CD14-positive monocyte (primary cell): ENCODE results near the gene RNF157. TPM values are rescaled to one million over a fixed set of nuclear protein-coding genes. Genes with fewer than 3 reads are reported as not detected.

Source experiments
- DNase-seq, 3 donors: peaks; one replicate each; pipeline ENCODE4 v3.0.0-alpha.2; 2011 to 2022
- H2AFZ ChIP-seq: 2 replicates; pipeline ENCODE4 v1.6.0; 2012; ENCODE audit warnings: mild to moderate bottlenecking, low read depth, low read length, inconsistent platforms; ENCODE audit not compliant: insufficient read depth, poor library complexity, severe bottlenecking
- H3K27ac ChIP-seq, 2 donors: 1 replicate in 1 of 2; 2 replicates in 1 of 2; pipeline ENCODE4 v1.5.1; 2012 to 2013; ENCODE audit warnings: low read length in 2 of 2, control low read depth in 1 of 2, inconsistent platforms in 1 of 2, low read depth in 1 of 2, mild to moderate bottlenecking in 1 of 2
- H3K27me3 ChIP-seq, 2 donors: one replicate each; pipeline versions ENCODE4 v1.6.0 to v1.6.1; 2011 to 2013; ENCODE audit warnings: low read length in 2 of 2; ENCODE audit not compliant: control insufficient read depth in 2 of 2, insufficient read depth in 2 of 2
- H3K36me3 ChIP-seq, 2 donors: replicated peaks in 1 of 2; 1 replicate in 1 of 2; 2 replicates in 1 of 2; pipeline versions ENCODE4 v1.5.1 to v1.6.1; 2012 to 2013; ENCODE audit warnings: low read length in 2 of 2, control low read depth in 1 of 2, inconsistent platforms in 1 of 2, mild to moderate bottlenecking in 1 of 2; ENCODE audit not compliant: insufficient read depth in 2 of 2, control insufficient read depth in 1 of 2
- H3K4me1 ChIP-seq, 2 donors: 1 replicate in 1 of 2; 2 replicates in 1 of 2; pipeline versions ENCODE4 v1.5.1 to v1.6.1; 2012 to 2013; ENCODE audit warnings: low read length in 2 of 2, control low read depth in 1 of 2, inconsistent platforms in 1 of 2, mild to moderate bottlenecking in 1 of 2, moderate library complexity in 1 of 2; ENCODE audit not compliant: insufficient read depth in 2 of 2, control insufficient read depth in 1 of 2
- H3K4me2 ChIP-seq: replicated peaks from 2 replicates; pipeline ENCODE3; 2012; ENCODE audit warnings: low read length, moderate library complexity, mild to moderate bottlenecking; ENCODE audit not compliant: poor library complexity, severe bottlenecking; ENCODE audit errors: extremely low read depth
- H3K4me3 ChIP-seq, 3 experiments: fragments of 200-600 bp in 1 of 3; sonication (generic) in 1 of 3; replicated peaks in 1 of 3; 1 replicate in 2 of 3; 2 replicates in 1 of 3; pipeline ENCODE4 v1.5.1; 2011 to 2013; ENCODE audit warnings: low read length in 3 of 3, mild to moderate bottlenecking in 3 of 3, control low read depth in 2 of 3, low read depth in 2 of 3, inconsistent platforms in 1 of 3, moderate library complexity in 1 of 3
- H3K79me2 ChIP-seq: 2 replicates; pipeline ENCODE4 v1.6.0; 2012; ENCODE audit warnings: mild to moderate bottlenecking, control low read depth, inconsistent platforms, low read length, moderate library complexity; ENCODE audit not compliant: insufficient read depth
- H3K9ac ChIP-seq: 2 replicates; pipeline ENCODE4 v1.6.0; 2017; ENCODE audit warnings: low read length, mild to moderate bottlenecking; ENCODE audit not compliant: insufficient read depth, poor library complexity, severe bottlenecking
- H3K9me3 ChIP-seq, 2 donors: replicated peaks in 1 of 2; 1 replicate in 1 of 2; 2 replicates in 1 of 2; pipeline versions ENCODE4 v1.5.1 to v1.6.1; 2012 to 2013; ENCODE audit warnings: low read length in 2 of 2, control low read depth in 1 of 2; ENCODE audit not compliant: control insufficient read depth in 1 of 2, insufficient read depth in 1 of 2
- H4K20me1 ChIP-seq: 2 replicates; pipeline ENCODE4 v1.6.0; 2012; ENCODE audit warnings: mild to moderate bottlenecking, low read length, control low read depth, moderate library complexity; ENCODE audit not compliant: insufficient read depth
- H3K27ac Mint-ChIP-seq, 7 donors: one replicate each; pipeline ENCODE4 v1.8.0; 2020; ENCODE audit warnings: mild to moderate bottlenecking in 7 of 7, mixed read lengths in 7 of 7, moderate library complexity in 6 of 7, inconsistent platforms in 2 of 7
- H3K27me3 Mint-ChIP-seq, 3 donors: one replicate each; pipeline ENCODE4 v1.8.0; 2021 to 2022; ENCODE audit warnings: low read depth in 3 of 3, mild to moderate bottlenecking in 3 of 3, mixed read lengths in 3 of 3, moderate library complexity in 3 of 3, inconsistent platforms in 1 of 3
- H3K36me3 Mint-ChIP-seq, 2 donors: one replicate each; pipeline ENCODE4 v1.8.0; 2020; ENCODE audit warnings: mixed read lengths in 2 of 2, inconsistent platforms in 1 of 2, mild to moderate bottlenecking in 1 of 2
- H3K4me1 Mint-ChIP-seq: one replicate; pipeline ENCODE4 v1.8.0; 2020; ENCODE audit warnings: mild to moderate bottlenecking, mixed read lengths
- H3K4me3 Mint-ChIP-seq, 2 donors: one replicate each; pipeline ENCODE4 v1.8.0; 2020; ENCODE audit warnings: mild to moderate bottlenecking in 2 of 2, mixed read lengths in 2 of 2, moderate library complexity in 1 of 2
- H3K9me3 Mint-ChIP-seq, 7 donors: one replicate each; pipeline ENCODE4 v1.8.0; 2020 to 2022; ENCODE audit warnings: mixed read lengths in 7 of 7, mild to moderate bottlenecking in 6 of 7, moderate library complexity in 6 of 7, inconsistent platforms in 2 of 7
- WGBS: methylation state at CpG from one replicate; pipeline ENCODE4 v1.1.5; 2013; ENCODE audit warnings: missing lambda C conversion rate; ENCODE audit not compliant: insufficient coverage; 5-methylcytosine and 5-hydroxymethylcytosine counted together
- intact Hi-C, 2 donors: fragments of 100-400 bp; cut with micrococcal nuclease; formaldehyde crosslinking; loops; one replicate each; pipeline versions ENCODE4 v1.15.0 to v1.15.1; 2023
- polyA plus RNA-seq, 3 donors: library from polyadenylated mRNA; depleted of rRNA in 1 of 3; unstranded in 2 of 3; stranded (reverse) in 1 of 3; fragments of 300-500 nt in 2 of 3; fragments of >200 nt in 1 of 3; fragmentation: Illumina TruSeq in 2 of 3; gene quantifications; 1 replicate in 2 of 3; 2 replicates in 1 of 3; pipeline ENCODE4 v1.2.3, GENCODE V29; 2012 to 2021
- TF ChIP-seq, protein P1 (sequence below): fragments of 200-600 bp; IDR thresholded peaks from one replicate; pipeline ENCODE4 v1.8.0; 2022; ENCODE audit warnings: antibody characterized with exemption, mild to moderate bottlenecking

RNF157 gene
- polyA plus RNA-seq, 3 donors = 0.03 TPM; not detected in 2

DNA sequence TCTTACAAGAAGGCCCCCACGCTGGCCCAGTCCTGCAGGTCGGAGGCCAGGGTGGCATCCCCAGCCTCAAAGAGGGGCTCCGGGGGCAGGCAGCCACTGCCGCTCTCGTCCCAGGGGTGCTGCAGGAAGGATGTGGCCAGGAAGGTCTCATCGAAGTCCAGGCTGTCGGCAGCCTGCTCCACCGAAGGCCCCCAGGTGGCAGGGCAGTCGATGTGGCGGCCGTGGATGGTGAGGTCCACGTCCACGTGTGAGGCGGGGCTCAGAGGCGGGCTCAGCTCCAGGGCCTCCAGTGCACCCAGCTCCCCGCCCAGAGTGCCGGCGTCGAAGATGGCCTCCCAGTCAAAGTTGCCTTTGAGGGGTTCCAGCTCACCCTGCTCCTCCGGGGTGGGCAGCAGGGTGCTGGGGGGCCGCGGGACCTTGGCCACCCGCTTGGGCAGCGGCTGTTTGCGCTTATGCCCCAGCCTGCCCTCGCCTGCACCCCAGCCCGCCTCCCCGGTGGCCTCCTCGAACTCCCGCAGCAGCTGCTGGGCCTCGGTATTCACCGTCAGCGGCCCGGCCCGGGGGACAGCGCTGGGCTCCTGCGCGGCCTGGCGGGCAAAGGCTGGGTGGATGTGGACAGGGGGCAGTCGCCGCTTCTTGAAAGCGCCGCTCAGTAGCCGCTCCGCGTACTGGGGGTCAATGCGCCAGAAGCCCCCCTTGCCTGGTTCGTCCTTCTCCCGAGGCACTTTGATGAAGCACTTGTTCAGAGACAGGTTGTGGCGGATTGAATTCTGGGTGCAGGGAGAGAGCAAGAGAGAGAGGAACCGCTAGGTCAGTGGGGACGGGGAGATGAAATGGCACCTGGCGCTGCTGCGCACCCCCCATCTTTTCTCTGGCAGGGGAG lies 102.7 kb downstream of the RNF157 start:
- Histone ChIP-seq H3K9ac (no peak overlapping the region), H3K4me2 (no peak overlapping the region), H3K9me3 (peaks cover 0 to 7% of the 10 kb centered on the region in 2 donors), H3K27ac (no peak overlapping the region), H3K4me3 (no peak overlapping the region), H3K27me3 (peaks cover 15 to 44% of the 10 kb centered on the region in 2 donors), H3K36me3 (no peaks in the 10 kb centered on the region), H3K4me1 (peaks cover 19 to 24% of the 10 kb centered on the region in 2 donors), H2AFZ (no peak overlapping the region), H4K20me1 (no peaks in the 10 kb centered on the region), H3K79me2 (no peaks in the 10 kb centered on the region)
- WGBS = 85% methylated on average over 43 of the region's 54 CpGs
- Mint-ChIP-seq H3K27ac (no peak overlapping the region), H3K36me3 (peaks cover 0 to 9% of the 10 kb centered on the region in 2 donors), H3K4me3 (no peak overlapping the region), H3K27me3 (peaks cover 23 to 53% (median 43%) of the 10 kb centered on the region in 3 donors), H3K9me3 (peaks cover 0 to 8% (median 3%) of the 10 kb centered on the region in 7 donors), H3K4me1 (peaks cover 25% of the 10 kb centered on the region)
- TF ChIP-seq, protein P1, sequence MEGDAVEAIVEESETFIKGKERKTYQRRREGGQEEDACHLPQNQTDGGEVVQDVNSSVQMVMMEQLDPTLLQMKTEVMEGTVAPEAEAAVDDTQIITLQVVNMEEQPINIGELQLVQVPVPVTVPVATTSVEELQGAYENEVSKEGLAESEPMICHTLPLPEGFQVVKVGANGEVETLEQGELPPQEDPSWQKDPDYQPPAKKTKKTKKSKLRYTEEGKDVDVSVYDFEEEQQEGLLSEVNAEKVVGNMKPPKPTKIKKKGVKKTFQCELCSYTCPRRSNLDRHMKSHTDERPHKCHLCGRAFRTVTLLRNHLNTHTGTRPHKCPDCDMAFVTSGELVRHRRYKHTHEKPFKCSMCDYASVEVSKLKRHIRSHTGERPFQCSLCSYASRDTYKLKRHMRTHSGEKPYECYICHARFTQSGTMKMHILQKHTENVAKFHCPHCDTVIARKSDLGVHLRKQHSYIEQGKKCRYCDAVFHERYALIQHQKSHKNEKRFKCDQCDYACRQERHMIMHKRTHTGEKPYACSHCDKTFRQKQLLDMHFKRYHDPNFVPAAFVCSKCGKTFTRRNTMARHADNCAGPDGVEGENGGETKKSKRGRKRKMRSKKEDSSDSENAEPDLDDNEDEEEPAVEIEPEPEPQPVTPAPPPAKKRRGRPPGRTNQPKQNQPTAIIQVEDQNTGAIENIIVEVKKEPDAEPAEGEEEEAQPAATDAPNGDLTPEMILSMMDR = no peak
- intact Hi-C loops = no loop called here
- no peak for DNase-seq

DNA sequence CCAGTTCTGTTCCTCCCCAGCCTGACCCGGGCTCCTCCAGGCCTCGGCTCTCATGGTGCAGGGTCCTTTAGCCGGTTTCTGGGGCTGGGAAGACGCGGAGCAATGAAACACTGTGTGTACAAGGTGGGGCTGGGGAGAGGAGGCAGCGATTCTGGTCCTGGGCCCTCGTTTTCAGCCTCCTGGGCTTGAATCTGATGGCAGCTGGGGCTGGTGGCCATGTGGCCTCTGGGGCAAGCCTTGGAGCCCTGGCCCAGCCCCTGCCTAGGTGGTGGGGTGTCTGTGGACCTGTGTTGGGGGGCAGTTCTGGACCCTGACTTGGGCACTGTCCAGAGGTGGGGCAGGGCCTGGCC lies 103.3 kb downstream of the RNF157 start:
- Histone ChIP-seq H3K4me3 (no peak overlapping the region), H3K27me3 (peaks cover 15 to 41% of the 10 kb centered on the region in 2 donors), H3K4me1 (peaks cover 19 to 23% of the 10 kb centered on the region in 2 donors), H3K27ac (no peak overlapping the region), H2AFZ (no peak overlapping the region), H3K79me2 (no peaks in the 10 kb centered on the region), H3K9ac (no peak overlapping the region), H3K4me2 (no peak overlapping the region), H3K36me3 (no peaks in the 10 kb centered on the region), H3K9me3 (peaks cover 0 to 7% of the 10 kb centered on the region in 2 donors), H4K20me1 (no peaks in the 10 kb centered on the region)
- DNase-seq = no peak
- TF ChIP-seq, protein P1 = no peak
- 93% methylated on average over 7 of the region's 7 CpGs for WGBS
- H3K4me1 Mint-ChIP-seq = peaks cover 20% of the 10 kb centered on the region
- peaks cover 0 to 8% (median 3%) of the 10 kb centered on the region in 7 donors for H3K9me3 Mint-ChIP-seq
- H3K27me3 Mint-ChIP-seq = peaks cover 21 to 48% (median 37%) of the 10 kb centered on the region in 3 donors
- no peak overlapping the region for H3K4me3 Mint-ChIP-seq
- intact Hi-C loops = no loop called here
- H3K27ac Mint-ChIP-seq = no peak overlapping the region
- H3K36me3 Mint-ChIP-seq = peaks cover 0 to 4% of the 10 kb centered on the region in 2 donors
